GM12878 (cell line): Measurements from ENCODE around the gene MAD2L1BP. TPM values are rescaled to one million over a fixed set of nuclear protein-coding genes. Genes with fewer than 3 reads are reported as not detected.

ENCODE experiments used
- ATAC-seq: fragments of 200-7000 bp; cut with Tn5 transposase; 3 replicates; pipeline ENCODE4 v1.9.1; 2020; ENCODE audit warnings: mild to moderate bottlenecking, moderate library complexity
- BruUV-seq: library from RNA; stranded (reverse); fragments of 400-500 nt; replicated peaks from 2 replicates; lab custom pipeline; 2021; lab: Mats Ljungman, UMichigan
- CTCF ChIA-PET: fragments of 300-600 bp; sonication (Branson Sonifier 250); formaldehyde crosslinking; extraction: SDS; loops from one replicate; lab custom pipeline; 2021; ENCODE audit warnings: inconsistent platforms; lab: Yijun Ruan, JAX
- POLR2A ChIA-PET: fragments of 350-600 bp; formaldehyde crosslinking; extraction: SDS; loops from one replicate; lab custom pipeline; 2021; ENCODE audit warnings: inconsistent platforms; lab: Charles Lee
- RAD21 ChIA-PET: fragments of 300-600 bp; sonication (Branson Sonifier 250); formaldehyde crosslinking; loops from one replicate; lab custom pipeline; 2023; ENCODE audit warnings: antibody characterized with exemption; ENCODE audit not compliant: unreplicated experiment; lab: Charles Lee
- SMC1A ChIA-PET: fragments of 300-600 bp; sonication (Branson Sonifier 250); formaldehyde crosslinking; loops from one replicate; lab custom pipeline; 2023; ENCODE audit not compliant: unreplicated experiment, uncharacterized antibody; lab: Charles Lee
- DNase-seq: peaks from one replicate; pipeline ENCODE4 v3.0.0-alpha.2; 2011; ENCODE audit warnings: low read depth, low spot score
- FAIRE-seq: peaks from 3 replicates; lab custom pipeline; 2011; peaks lifted over from hg19 to GRCh38; lab: Jason Lieb, UNC
- H2AFZ ChIP-seq: 2 replicates; pipeline ENCODE4 v1.6.0; 2011; ENCODE audit warnings: low read depth, low read length, control low read depth; ENCODE audit not compliant: control insufficient read depth
- H3K27ac ChIP-seq: 2 replicates; pipeline ENCODE4 v1.5.1; 2011; ENCODE audit warnings: control low read depth; ENCODE audit not compliant: control insufficient read depth, insufficient read depth
- H3K27me3 ChIP-seq, 2 experiments: replicated peaks in 1 of 2; 2 replicates each; pipeline versions ENCODE4 v1.6.0 to v1.6.1; 2011; ENCODE audit warnings: low read length in 1 of 2; ENCODE audit not compliant: control insufficient read depth in 2 of 2, insufficient read depth in 2 of 2
- H3K36me3 ChIP-seq, 2 experiments: 2 replicates each; pipeline ENCODE4 v1.5.1; 2011; ENCODE audit warnings: low read length in 1 of 2; ENCODE audit not compliant: control insufficient read depth in 2 of 2, insufficient read depth in 2 of 2
- H3K4me1 ChIP-seq: 2 replicates; pipeline ENCODE4 v1.6.1; 2011; ENCODE audit warnings: mild to moderate bottlenecking, low read length, moderate library complexity, mixed read lengths; ENCODE audit not compliant: control insufficient read depth, insufficient read depth
- H3K4me2 ChIP-seq: 2 replicates; pipeline ENCODE4 v1.6.0; 2011; ENCODE audit warnings: control low read depth; ENCODE audit not compliant: control insufficient read depth, insufficient read depth
- H3K4me3 ChIP-seq: fragments of 200-600 bp; sonication (generic); 2 replicates; pipeline ENCODE4 v1.5.1; 2016
- H3K79me2 ChIP-seq: 2 replicates; pipeline ENCODE4 v1.6.0; 2011; ENCODE audit warnings: low read length; ENCODE audit not compliant: control insufficient read depth, insufficient read depth
- H3K9ac ChIP-seq: 2 replicates; pipeline ENCODE4 v1.8.0; 2011; ENCODE audit warnings: low read length, control low read depth, mixed read lengths; ENCODE audit not compliant: control insufficient read depth, insufficient read depth
- H3K9me3 ChIP-seq: replicated peaks from 3 replicates; pipeline ENCODE4 v1.5.1; 2011; ENCODE audit warnings: mild to moderate bottlenecking, low read length; ENCODE audit not compliant: control insufficient read depth, insufficient read depth
- H4K20me1 ChIP-seq: 2 replicates; pipeline ENCODE4 v1.6.0; 2011; ENCODE audit not compliant: control insufficient read depth, insufficient read depth
- CHD4 ChIP-seq: fragments of 200-600 bp; sonication (generic); IDR thresholded peaks from 2 replicates; pipeline ENCODE4 v1.6.1; 2016; ENCODE audit warnings: mild to moderate bottlenecking
- DPF2 ChIP-seq: fragments of 450-650 bp; IDR thresholded peaks from 2 replicates; pipeline ENCODE4 v1.6.1; 2017; ENCODE audit warnings: mild to moderate bottlenecking
- E2F8 ChIP-seq: fragments of 450-650 bp; IDR thresholded peaks from 2 replicates; pipeline ENCODE4 v1.6.1; 2018; ENCODE audit warnings: mild to moderate bottlenecking, low read depth, moderate library complexity; ENCODE audit not compliant: partially characterized antibody
- EP300 ChIP-seq, 2 experiments: fragments of 150-350 bp in 1 of 2; IDR thresholded peaks; 2 replicates each; pipeline ENCODE4 v1.6.1; 2011 to 2012; ENCODE audit warnings: low read depth in 2 of 2, low read length in 2 of 2, borderline replicate concordance in 1 of 2, improper control_type of control experiment in 1 of 2, inconsistent platforms in 1 of 2; ENCODE audit not compliant: control insufficient read depth in 1 of 2
- HDGF ChIP-seq: fragments of 450-650 bp; IDR thresholded peaks from 2 replicates; pipeline ENCODE4 v1.6.1; 2016; ENCODE audit warnings: antibody characterized with exemption
- NFYA ChIP-seq: IDR thresholded peaks from 2 replicates; pipeline ENCODE4 v1.6.1; 2011; ENCODE audit warnings: low read depth, mild to moderate bottlenecking, low read length, improper control_type of control experiment, borderline replicate concordance
- NR2F1 ChIP-seq: fragments of 450-650 bp; conservative IDR thresholded peaks from 2 replicates; pipeline ENCODE4 v1.6.1; 2017; ENCODE audit warnings: mild to moderate bottlenecking
- TCF7 ChIP-seq: IDR thresholded peaks from 2 replicates; pipeline ENCODE4 v1.6.1; 2014; ENCODE audit warnings: antibody characterized with exemption, borderline replicate concordance
- YBX1 ChIP-seq: fragments of 450-650 bp; IDR thresholded peaks from 2 replicates; pipeline ENCODE4 v1.6.1; 2016; ENCODE audit warnings: antibody characterized with exemption
- ZNF274 ChIP-seq: IDR thresholded peaks from one replicate; pipeline ENCODE4 v1.8.0; 2011; ENCODE audit not compliant: insufficient read length, insufficient read depth
- ZNF622 ChIP-seq: fragments of 450-650 bp; IDR thresholded peaks from 2 replicates; pipeline ENCODE4 v1.6.1; 2017; ENCODE audit warnings: mild to moderate bottlenecking, inconsistent platforms
- WGBS: methylation state at CpG from one replicate; pipeline ENCODE4 v1.1.6; 2016; ENCODE audit warnings: low lambda C conversion rate; ENCODE audit not compliant: insufficient replicate concordance, insufficient coverage; ENCODE audit errors: missing lambda C conversion rate; 5-methylcytosine and 5-hydroxymethylcytosine counted together
- in situ Hi-C: fragments of 300-500 bp; cut with MboI; formaldehyde crosslinking; loops from 9 replicates; pipeline ENCODE4 v1.14.3; 2018; ENCODE audit warnings: mixed read lengths
- intact Hi-C: fragments of 100-400 bp; cut with micrococcal nuclease; formaldehyde crosslinking; loops from one replicate; pipeline ENCODE4 v1.14.2; 2022; ENCODE audit not compliant: unreplicated experiment
- polyA plus RNA-seq, 11 experiments: library from polyadenylated mRNA; depleted of rRNA in 4 of 11; unstranded in 6 of 11; stranded (reverse) in 5 of 11; fragments of >200 nt; fragmentation: Nextera tagmentation in 4 of 11; fragmentation: Illumina TruSeq in 1 of 11; extraction: Ambion mirVana in 4 of 11; extraction: Trizol in 1 of 11; gene quantifications; 1 replicate in 1 of 11; 2 replicates in 10 of 11; pipeline versions ENCODE4 v1.2.1 to v1.2.3, GENCODE V29; 2011 to 2016; ENCODE audit warnings: inconsistent platforms in 2 of 11, missing spikeins in 2 of 11, low read depth in 1 of 11
- total RNA-seq, 4 experiments: library from RNA; depleted of rRNA in 3 of 4; stranded (reverse); fragments of >200 nt in 3 of 4; fragmentation: Illumina TruSeq in 1 of 4; extraction: Trizol in 1 of 4; gene quantifications; 2 replicates each; pipeline versions ENCODE4 v1.2.1 to v1.2.3, GENCODE V29; 2013 to 2021
- TF ChIP-seq, protein P1 (sequence below): fragments of 450-650 bp; IDR thresholded peaks from 2 replicates; pipeline ENCODE4 v1.6.1; 2017; ENCODE audit warnings: low read depth, mild to moderate bottlenecking, moderate library complexity
- TF ChIP-seq, protein P2 (sequence below): fragments of 450-650 bp; IDR thresholded peaks from 2 replicates; pipeline ENCODE4 v1.6.1; 2016; ENCODE audit warnings: mild to moderate bottlenecking, moderate library complexity, borderline replicate concordance

The MAD2L1BP gene
- total and polyA plus RNA-seq, 10 of the 15 experiments (the other 5 are each of a cell fraction or from before 2014, with no cell fraction given), result 39.2 to 155 (median 60.3) TPM

DNA sequence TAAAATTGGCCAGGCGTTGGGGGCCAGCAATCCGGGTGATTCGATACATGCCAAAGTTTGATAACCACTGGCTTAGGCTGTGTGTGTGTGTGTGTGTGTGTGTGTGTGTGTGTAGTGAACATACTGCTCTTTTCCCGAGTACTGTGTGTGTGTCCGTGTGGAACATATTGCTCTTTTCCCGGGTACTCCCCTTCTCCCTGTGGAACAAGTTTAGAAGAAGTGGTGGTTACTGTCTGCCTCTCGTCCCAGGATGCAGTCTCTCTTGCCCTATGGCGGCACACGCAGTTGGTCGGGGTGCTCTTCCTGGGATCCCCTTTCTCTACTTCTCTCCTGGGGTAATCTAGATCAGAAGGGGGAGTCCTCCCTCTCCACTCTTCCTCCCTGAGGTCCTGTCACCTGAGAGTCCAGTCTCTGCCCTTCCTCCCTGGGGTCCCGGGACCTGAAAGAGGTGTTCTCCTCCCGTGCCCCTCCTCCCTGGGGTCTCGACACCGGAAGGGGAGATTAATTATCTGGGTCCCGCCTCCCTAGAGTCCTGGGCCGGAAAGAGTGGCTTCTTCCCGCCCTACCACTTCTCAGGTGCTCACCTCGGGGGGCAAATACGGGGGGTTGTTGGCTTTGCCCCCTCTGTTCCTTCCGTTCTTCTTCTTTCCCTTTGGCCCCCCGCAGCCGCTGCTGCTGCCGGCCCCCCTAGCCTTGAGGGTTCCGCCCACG, 7.1 kb upstream of the MAD2L1BP start (continued):
- TF ChIP-seq YBX1, result no peak
- TF ChIP-seq ZNF622, result no peak
- TF ChIP-seq DPF2, result peak; percentile 20; the same call in 1 of the 2 replicates
- no peak for TF ChIP-seq NFYA
- peak; percentile 82 for TF ChIP-seq HDGF
- TF ChIP-seq NR2F1, result no peak; the same call in 1 of the 2 replicates
- TF ChIP-seq, all 136 proteins: peak for 25

GRCh38 chr6:43629104-43629504, 6.5 kb upstream of the MAD2L1BP start, which contains the start of gene GTPBP2:
TSS of gene GTPBP2 (minus strand) at chr6:43629264. CDS start at chr6:43629162, 102 bp downstream.
- POLR2A ChIA-PET, result interaction anchor here (0.6 to 2.9 kb wide), 19 partner anchors 9 to 590 kb away, joined by 3 to 16 read pairs (median 4); partner anchors contain the start of genes KLC4, MRPL2, MRPS18A and POLH
- TF ChIP-seq CHD4 (no peak), EP300 (IDR thresholded peaks at IDR 0.05; ENCODE audit: borderline replicate concordance in 1 of 2, control insufficient read depth in 1 of 2, low read depth in 2 of 2, low read length in 2 of 2) (no peak), TCF7 (no peak), ZNF274 (no peak), E2F8 (no peak)
- TF ChIP-seq, protein P1, sequence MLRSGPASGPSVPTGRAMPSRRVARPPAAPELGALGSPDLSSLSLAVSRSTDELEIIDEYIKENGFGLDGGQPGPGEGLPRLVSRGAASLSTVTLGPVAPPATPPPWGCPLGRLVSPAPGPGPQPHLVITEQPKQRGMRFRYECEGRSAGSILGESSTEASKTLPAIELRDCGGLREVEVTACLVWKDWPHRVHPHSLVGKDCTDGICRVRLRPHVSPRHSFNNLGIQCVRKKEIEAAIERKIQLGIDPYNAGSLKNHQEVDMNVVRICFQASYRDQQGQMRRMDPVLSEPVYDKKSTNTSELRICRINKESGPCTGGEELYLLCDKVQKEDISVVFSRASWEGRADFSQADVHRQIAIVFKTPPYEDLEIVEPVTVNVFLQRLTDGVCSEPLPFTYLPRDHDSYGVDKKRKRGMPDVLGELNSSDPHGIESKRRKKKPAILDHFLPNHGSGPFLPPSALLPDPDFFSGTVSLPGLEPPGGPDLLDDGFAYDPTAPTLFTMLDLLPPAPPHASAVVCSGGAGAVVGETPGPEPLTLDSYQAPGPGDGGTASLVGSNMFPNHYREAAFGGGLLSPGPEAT, result no peak
- TF ChIP-seq, protein P2, sequence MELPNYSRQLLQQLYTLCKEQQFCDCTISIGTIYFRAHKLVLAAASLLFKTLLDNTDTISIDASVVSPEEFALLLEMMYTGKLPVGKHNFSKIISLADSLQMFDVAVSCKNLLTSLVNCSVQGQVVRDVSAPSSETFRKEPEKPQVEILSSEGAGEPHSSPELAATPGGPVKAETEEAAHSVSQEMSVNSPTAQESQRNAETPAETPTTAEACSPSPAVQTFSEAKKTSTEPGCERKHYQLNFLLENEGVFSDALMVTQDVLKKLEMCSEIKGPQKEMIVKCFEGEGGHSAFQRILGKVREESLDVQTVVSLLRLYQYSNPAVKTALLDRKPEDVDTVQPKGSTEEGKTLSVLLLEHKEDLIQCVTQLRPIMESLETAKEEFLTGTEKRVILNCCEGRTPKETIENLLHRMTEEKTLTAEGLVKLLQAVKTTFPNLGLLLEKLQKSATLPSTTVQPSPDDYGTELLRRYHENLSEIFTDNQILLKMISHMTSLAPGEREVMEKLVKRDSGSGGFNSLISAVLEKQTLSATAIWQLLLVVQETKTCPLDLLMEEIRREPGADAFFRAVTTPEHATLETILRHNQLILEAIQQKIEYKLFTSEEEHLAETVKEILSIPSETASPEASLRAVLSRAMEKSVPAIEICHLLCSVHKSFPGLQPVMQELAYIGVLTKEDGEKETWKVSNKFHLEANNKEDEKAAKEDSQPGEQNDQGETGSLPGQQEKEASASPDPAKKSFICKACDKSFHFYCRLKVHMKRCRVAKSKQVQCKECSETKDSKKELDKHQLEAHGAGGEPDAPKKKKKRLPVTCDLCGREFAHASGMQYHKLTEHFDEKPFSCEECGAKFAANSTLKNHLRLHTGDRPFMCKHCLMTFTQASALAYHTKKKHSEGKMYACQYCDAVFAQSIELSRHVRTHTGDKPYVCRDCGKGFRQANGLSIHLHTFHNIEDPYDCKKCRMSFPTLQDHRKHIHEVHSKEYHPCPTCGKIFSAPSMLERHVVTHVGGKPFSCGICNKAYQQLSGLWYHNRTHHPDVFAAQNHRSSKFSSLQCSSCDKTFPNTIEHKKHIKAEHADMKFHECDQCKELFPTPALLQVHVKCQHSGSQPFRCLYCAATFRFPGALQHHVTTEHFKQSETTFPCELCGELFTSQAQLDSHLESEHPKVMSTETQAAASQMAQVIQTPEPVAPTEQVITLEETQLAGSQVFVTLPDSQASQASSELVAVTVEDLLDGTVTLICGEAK, result peak; percentile 63; the same call in 1 of the 2 replicates

More at GRCh38 chr6:43629104-43629504, 6.5 kb upstream of the MAD2L1BP start, which contains the start of gene GTPBP2:
- DNase-seq, result peak; percentile 91
- Histone ChIP-seq H3K36me3 (peaks cover 7 to 21% of the 10 kb centered on the region in 2 experiments), H3K4me3 (peak within 1 kb of the TSS; percentile 80), H3K4me1 (peaks cover 20% of the 10 kb centered on the region), H3K9me3 (no peaks in the 10 kb centered on the region), H2AFZ (peak within 1 kb of the TSS; percentile 92), H3K9ac (peak within 1 kb of the TSS; percentile 97), H4K20me1 (no peaks in the 10 kb centered on the region), H3K27ac (peak within 1 kb of the TSS; percentile 99), H3K4me2 (peak within 1 kb of the TSS; percentile 99), H3K27me3 (no peaks in the 10 kb centered on the region), H3K79me2 (peaks cover 22% of the 10 kb centered on the region)
- in situ Hi-C loops (no loop called here), intact Hi-C loops (no loop called here)
- BruUV-seq, result no TSS peak
- ChIA-PET RAD21 (interaction anchor here (1.0 to 1.9 kb wide), 12 partner anchors 9 to 445 kb away, joined by 3 to 9 read pairs (median 4); partner anchors contain the start of genes POLH, VEGFA and XPO5), CTCF (interaction anchor here (0.7 to 2.3 kb wide), 11 partner anchors 9 to 639 kb away, joined by 3 to 16 read pairs (median 6); partner anchors contain the start of genes POLR1C, RSPH9 and YIPF3), SMC1A (interaction anchor here (0.7 to 2.1 kb wide), 10 partner anchors 11 to 848 kb away, joined by 3 to 7 read pairs (median 4); partner anchors contain the start of genes PPP2R5D and RSPH9)
- peak; percentile 90 for ATAC-seq
- no peak for FAIRE-seq
- 2% methylated on average over 24 of the region's 46 CpGs for WGBS
